Omental fat pad (tissue), 4 donors: ENCODE results near the gene TREX2. TPM values are rescaled to one million over a fixed set of nuclear protein-coding genes. Genes with fewer than 3 reads are reported as not detected.
A peak's percentile ranks its signal among the peaks of the same experiment; 100 is the strongest.

ENCODE experiments used
- ATAC-seq: fragments of 150-250 bp; one replicate; pipeline ENCODE4 v1.9.1; 2016; ENCODE audit warnings: mild to moderate bottlenecking, moderate library complexity; ENCODE audit not compliant: low FRiP score
- DNase-seq: peaks from one replicate; pipeline ENCODE4 v3.0.0-alpha.2; 2019; ENCODE audit warnings: low spot score
- CTCF ChIP-seq, 3 donors: fragments of 450-650 bp; IDR thresholded peaks; one replicate each; pipeline ENCODE4 v1.5.1; 2016 to 2017; ENCODE audit warnings: antibody characterized with exemption in 3 of 3, mild to moderate bottlenecking in 3 of 3, moderate library complexity in 2 of 3
- total RNA-seq, 4 donors: library from RNA; depleted of rRNA; stranded (reverse); fragments of >200 nt; gene quantifications; one replicate each; pipeline ENCODE4 v1.1.0, GENCODE V29; 2016

Gene TREX2
- total RNA-seq, 4 donors from 2014 or later: 0.69 to 4.2 (median 1.2) TPM

DNA sequence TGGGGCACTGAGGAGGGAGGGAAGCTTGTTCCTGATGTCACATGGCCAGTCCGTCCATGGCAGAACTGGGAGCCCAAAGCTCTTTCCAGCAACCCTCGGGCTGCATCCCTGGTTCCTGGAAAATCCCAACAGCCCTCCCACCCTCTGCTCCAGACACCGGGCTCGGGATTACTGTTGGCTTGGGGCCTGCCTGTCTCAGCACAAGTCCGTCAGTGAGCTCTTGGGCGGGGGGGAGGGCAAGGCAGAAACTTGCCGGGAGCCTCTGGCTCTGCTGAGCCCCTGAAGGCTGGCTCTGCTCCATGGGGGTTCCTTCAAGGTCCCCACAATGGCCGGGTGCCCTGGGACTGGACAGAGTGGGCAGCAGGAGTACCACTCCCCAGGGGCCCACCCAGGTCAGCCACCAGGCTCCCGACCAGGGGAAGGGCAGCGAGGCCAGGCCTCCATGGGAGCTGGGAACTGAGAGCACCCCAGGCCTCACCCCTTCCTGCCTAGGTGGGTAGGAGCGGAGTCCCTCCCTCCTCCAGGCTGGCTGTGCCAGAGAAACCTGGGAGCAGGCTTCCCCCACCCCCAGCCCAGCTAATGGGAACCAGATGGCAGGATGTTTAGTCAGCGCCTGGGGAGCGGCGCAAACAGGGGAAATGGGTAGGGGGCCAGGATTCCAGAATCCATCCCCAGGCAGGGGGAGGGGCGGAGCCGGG is 31.0 kb upstream of the TREX2 start:
- DNase-seq (no peak), ATAC-seq (no peak)
- no peak for TF ChIP-seq CTCF (IDR thresholded peaks at IDR 0.05)

DNA sequence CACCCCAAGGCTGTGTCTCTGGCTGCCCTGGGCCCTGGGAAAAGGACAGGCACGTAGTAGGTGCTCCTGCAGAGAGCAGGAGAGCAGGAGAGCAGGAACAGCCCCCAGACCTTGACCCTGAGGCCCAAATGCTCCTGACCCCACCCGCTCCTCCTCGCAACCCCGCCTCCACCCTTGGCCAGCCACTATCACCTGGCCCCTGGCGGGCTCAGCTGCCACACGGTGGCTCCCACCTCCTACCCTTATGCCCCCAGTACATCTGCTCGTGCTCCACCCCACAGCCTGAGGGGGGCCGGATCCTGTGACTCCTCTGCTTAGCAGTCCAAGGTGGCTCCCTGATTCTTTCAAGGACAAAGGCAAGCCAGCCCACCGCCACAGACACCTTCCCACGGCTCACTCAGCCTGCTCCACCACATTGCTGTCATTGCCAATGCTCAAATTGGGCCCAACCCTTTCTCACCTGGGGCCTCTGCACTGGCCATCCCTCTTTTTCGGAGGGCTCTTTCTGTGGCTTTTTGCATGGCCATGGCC is 30.0 kb upstream of the TREX2 start:
- no peak for TF ChIP-seq CTCF (IDR thresholded peaks at IDR 0.05)
- ATAC-seq: no peak
- no peak for DNase-seq

DNA sequence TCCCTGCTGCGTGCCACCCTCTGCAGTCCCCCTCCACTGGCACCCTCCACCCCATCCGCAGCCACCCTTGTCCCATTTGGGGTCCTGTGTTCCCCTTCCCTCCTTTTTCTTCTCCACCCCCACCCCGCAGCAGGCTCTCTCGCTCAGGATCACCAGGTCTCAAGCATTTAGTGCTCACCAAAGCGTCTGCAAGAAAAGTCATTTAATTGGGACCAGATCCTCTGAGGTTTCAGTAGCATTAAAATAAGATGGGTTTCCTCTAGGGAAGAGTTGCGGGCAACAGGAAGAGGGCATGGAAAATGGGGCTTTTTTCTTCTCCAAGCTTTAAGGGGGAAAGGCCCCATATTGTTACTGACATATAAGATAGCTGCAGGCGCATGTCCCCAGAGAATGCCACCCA is 29.4 kb upstream of the TREX2 start:
- DNase-seq (no peak), ATAC-seq (no peak)
- TF ChIP-seq CTCF (IDR thresholded peaks at IDR 0.05): no peak

GRCh38 chrX:153474718-153475117 is 28.9 kb upstream of the TREX2 start:
- no peak for TF ChIP-seq CTCF (IDR thresholded peaks at IDR 0.05)
- DNase-seq (peak; percentile 38), ATAC-seq (no peak)

DNA sequence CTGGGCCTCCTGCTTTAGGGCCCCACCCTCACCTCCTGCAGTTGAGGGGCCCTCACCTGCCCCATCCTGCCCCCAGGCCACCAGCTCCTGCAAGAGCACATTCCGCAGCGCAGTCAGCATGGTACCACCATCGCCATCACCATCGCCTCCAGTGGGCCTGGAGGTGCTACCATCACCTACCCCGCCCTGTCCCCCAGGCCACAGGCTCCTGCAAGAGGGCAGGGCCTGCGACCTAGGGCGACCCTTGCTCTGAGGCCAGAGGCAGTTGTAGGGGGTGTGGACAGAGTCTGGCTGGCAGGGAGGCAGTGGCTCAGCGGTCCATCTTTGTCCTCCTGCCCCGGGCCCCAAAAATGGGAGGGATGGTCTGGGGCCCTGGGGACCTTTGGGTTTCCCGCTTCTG is 28.4 kb upstream of the TREX2 start:
- ATAC-seq: no peak
- no peak for TF ChIP-seq CTCF (IDR thresholded peaks at IDR 0.05)
- DNase-seq: no peak

DNA sequence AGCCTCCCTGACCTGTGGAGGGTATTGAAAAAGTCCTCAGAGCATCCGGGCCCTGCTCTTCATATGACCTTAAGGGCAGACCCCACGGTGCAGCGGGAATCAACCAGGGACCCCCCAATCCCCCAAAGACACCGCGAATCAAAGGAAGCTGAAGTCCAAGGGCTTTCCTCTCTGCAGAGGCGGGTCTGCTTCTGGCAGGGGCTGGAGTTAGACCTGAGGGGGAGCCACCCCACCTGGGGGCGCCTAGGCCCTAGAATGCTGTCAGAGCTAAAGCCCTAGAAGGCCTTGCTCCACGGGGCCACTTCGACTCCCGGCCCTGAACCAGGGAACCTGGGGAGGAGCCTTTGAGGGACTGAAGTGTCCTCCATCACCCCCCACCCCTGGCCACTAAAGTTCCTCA is 27.3 kb upstream of the TREX2 start:
- TF ChIP-seq CTCF (IDR thresholded peaks at IDR 0.05): no peak
- DNase-seq (no peak), ATAC-seq (no peak)

DNA sequence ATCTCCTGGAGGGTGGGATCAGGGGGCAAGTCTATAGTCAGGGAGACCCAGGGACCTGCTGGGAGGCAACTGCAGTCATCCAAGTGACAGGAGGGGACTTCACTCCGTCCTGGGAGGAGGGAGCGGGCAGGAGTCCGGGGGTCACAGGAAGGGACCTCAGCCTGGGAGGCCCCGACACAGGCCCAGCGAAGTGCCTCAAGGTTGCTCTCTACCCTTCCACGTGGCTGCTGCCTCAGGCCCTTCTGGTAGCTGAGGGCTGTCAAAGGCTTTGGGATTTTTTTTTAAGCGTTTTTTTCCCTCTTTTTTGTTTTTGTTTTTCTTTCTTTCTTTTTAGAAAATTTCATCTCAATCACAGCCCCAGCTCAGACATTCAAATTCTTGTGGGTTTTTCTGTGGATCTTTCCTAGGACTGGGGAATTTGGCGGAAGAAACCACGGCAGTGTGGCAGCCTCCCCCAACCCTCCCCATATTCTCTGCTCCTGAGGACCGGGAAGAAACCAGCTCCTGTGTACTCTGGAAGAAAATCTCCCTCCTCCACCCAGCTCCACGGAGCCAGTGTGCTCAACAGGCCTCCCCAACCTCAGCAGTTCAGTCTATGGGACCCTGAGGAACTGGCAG is 25.9 kb upstream of the TREX2 start:
- TF ChIP-seq CTCF (IDR thresholded peaks at IDR 0.05): no peak
- no peak for ATAC-seq
- no peak for DNase-seq
